GM18858 (cell line): Measurements from ENCODE around the gene SLC2A1.
"Not testable (repeated sequence)": the region's sequence is repeated elsewhere in the genome, so short reads cannot be mapped to it uniquely, and the experiment has no call there.

Experiments
- ATAC-seq: cut with Tn5 transposase; IDR thresholded peaks from one replicate; pipeline ENCODE4 v1.9.1; 2021; ENCODE audit not compliant: unreplicated experiment

SLC2A1 gene

DNA sequence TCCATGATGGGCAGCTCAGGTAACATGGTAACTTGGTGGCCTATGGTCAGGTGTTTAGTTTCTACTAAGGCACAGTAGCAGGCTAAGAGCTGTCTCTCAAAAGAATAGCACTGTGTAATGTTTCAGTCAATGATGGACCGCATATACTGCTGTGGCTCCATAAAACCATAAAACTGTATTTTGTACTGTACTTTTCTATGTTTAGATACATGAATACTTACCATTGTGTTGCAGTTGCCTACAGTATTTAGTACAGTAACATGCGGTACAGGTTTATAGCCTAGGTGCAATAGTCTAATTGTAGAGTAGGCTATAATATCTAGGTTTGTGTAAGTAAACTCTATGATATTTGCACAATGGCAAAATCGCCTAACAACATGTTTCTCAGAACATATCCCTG lies 50.6 kb downstream of the SLC2A1 start:
- no peak for ATAC-seq

DNA sequence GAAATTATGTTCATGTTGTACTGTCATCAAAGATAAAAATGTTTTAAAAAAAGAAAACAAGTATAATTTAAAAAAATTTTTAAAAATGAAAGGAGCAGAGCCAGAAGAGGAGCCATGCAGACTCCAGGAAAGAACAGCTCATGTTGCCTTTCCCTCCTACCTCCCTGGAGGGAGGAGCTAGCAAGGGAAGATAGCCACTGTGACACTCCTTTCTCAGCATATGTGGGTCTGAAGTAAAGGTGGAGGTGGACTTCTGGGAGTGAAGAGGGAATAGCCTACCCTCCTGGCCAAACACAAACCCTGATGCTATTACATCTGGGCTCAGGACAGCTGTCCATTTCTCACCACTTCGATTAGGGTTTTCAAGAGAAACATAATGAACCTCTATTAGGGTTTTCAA lies 54.2 kb downstream of the SLC2A1 start:
- ATAC-seq = no peak

DNA sequence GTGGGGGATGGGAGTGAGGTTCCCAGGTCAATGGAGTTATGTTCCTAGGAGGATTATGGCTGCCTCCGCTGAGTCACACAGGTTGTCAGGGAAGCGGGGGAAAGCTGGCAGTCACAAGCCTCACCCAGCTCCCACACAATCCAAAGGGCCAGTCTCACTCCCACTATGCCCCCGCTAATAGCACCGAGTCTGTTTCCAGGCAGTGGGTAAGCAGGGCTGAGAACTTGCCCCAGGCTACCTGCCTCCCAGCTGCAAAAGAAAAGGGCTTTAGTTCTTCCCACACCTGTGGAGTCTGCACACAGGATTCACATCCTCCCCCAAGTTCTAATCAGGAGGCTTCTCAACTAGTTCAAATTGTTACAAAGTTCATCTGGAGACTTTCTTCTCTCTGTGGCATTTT lies 58.7 kb downstream of the SLC2A1 start:
- ATAC-seq = not testable (repeated sequence)

DNA sequence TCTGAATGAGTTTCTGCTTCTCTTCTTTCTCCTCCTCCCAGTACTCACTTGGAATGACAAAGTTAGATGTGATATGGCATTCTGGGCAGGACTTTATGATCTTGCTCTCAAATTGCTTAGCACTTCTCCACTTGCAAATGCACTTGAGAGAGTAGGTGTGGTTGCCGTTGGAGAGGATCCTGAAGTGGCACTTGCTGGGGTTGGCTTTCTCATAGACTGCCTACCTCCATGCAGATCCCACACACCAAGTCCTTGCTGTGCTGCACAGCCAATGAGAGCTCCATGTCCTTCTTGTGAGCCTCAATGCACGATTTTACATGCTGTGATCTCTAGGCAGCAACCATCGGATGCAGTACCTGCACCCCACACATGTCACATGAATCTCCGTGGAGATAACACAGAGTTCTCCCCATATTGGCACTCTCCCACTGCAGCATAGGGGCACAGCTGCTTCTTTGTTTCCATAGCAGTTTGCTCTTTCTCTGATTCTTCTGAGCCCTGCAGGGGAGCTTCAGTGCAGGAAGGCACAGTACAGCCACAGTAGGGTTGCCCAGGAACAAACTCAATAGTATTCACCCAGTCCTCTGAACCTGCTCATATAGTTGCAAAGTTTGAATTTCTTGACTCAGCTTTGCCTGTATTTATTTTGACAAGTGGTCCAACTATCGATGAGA lies 67.1 kb downstream of the SLC2A1 start:
- ATAC-seq = no peak

DNA sequence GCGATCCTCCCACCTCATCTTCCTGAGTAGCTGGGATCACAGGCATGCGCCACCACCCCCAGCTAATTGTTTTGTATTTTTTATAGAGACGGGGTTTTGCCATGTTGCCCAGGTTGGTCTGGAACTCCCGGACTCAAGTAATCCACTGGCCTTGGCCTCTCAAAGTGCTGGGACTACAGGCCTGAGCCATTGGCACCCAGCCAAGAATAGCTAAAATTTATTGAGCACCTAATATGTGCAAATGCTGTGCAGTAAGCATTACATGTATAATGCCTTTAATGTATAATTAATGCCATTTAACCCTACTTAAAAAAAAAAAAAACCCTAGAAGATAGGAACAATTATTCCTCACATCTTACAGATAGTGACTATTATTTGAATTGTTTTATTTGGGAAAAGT lies 69.4 kb downstream of the SLC2A1 start:
- ATAC-seq = no peak

DNA sequence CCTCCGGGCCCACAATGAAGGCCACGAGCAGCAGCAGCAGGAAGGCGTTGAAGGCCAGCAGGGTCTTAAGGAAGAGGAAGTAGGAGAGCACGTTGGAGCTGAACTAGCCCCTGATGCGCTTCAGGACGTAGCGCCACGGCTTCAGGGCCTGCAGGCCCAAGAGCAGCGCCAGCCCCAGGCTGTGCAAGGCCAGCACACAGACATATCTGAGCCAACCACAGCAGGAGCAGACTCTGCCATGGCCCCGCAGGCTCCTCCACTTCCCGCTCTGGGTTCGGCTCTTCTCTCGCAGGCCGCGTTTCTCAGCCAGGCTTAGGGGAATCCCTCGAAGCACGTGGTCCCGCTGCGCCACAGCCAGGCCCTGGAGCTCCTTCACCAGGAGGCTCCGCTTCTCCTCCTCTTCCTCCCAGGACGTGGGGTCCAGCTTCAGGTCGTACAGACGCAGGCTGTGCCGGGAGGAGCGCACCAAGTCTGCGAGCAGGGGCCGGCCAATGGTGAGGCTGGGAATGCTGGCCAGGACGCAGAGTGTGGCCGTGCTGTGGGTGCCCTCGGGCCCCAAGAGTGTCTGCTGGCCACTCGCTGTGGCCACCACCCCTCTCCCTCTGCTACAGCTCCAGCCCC lies 70.5 kb downstream of the SLC2A1 start:
- no peak for ATAC-seq

DNA sequence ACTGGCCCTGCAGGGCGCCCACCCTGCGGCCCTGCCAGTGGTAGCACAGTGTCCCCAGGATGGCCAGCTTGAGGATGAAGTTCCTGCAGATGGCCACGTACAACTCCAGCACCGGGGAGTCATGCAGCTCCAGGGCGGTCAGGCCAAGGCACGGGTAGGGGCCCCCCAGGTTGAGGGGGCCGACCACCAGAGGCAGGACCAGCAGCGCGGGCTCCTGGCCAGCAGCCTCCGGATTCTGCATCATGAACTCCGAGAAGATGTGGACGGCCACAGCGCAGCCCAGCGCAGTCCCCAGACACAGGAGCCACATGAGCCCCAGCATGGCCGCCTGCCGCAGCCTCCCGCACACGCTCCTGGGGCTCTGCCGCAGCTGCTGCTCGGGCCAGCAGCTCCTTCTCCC lies 71.3 kb downstream of the SLC2A1 start:
- ATAC-seq = no peak

DNA sequence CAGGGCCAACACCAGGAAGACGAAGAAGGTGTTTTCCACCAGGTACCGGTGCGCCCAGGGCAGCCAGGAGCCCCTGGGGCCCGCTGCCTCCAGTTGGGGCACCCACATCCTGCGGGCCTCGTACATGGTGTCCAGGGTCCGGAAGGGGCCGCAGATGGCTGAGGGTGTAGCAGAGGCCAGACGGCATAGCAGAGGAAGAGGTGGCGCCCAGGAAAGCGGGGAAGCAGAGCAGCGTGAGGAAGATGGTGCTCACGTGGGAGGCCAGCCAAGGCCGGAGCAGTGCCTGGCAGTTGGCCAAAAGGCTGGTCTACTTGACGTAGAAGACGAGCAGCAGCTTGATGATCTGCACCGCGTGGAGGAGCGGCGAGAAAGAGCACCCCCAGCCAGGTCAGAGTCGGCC lies 71.9 kb downstream of the SLC2A1 start:
- ATAC-seq = no peak

DNA sequence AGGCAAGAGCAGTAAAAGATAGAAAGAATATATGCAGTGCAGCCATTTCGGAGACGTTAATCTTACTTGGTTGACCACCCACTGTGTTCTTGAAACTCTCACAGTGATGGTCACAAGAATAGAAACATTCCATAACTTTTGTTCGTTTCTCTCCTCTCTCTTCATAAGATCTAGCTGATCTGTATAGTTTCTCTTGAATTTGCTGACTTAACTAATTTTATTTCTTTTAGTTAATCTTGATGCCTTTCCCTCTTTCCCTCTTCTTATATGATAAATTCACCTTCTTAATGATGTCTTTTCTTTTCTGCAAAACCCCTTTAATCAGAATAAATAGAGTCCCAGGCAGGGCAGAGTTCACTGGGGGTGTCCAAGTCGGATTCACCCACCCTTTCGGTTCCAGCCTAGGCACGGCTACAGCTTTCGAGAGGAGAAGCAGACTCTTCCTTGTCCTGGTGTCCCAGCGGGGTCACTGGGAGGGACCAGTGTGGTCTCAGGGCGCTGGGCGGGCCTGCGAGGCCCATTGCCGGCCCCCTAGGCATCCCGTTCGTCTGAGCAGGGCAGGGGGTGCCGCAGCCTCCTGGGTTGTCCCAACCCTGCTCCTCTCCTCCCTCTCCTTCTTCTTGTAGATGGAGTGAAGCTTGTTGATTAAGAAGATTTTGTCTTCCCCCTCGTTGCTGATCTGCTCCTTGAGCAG lies 72.5 kb downstream of the SLC2A1 start:
- no peak for ATAC-seq

DNA sequence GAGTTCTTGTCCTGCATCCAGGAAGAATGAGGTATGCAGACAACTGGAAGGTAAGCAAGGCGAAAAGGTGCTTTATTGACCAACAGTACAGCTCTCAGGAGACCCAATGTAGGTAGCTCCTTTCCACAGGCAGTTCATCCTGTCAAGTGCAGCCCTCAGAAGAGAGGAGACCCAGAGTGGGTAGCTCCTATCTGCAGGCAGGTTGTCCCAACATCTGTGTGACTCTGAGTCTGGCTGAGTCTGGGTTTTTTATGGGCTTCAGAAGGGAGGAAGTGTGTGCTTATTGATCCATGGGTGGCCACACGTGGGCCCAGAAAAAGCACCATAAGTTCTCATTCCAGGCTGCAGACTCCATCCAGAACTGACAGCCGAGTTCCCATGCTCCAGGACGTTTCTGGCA lies 78.3 kb downstream of the SLC2A1 start:
- no peak for ATAC-seq

DNA sequence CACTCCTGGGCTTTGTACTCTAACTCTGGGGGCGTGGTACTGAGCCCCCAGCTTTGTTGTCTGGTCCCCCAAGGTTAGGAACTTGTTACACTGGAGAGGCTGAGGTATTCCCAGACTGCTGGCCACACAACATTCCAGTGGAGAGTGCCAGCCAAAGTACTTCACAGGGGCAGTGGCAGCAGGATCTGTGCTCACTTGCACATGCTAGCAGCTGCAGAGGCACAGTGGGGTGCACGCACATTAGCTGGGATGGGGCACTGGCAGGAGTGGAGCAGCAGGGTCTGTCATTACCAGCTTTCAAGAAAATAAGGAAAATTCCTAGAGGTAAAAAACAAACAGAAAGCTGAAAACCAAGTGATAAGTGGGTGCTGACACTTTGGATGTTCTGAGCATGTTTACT lies 81.3 kb downstream of the SLC2A1 start:
- ATAC-seq = no peak

DNA sequence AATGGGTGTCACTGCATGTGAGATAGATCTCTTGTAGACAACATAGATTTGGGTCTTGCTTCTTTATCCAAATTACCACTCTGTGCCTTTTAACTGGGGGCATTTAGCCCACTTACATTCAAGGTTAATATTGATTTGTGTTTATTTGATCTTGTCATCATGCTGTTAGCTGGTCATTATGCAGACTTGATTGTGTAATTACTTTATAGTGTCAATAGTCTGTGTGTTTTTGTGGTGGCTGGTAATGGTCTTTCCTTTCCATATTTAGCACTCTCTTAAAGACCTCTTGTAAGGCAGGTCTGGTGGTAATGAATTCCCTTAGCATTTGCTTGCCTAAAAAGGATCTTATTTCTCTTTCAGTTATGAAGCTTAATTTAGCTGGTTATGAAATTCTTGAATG lies 82.7 kb downstream of the SLC2A1 start:
- no peak for ATAC-seq
